Lower leg skin (tissue), 3 donors: ENCODE results near the gene ROBO1.

ENCODE experiments used
- POLR2A ChIP-seq, 2 donors: fragments of 450-650 bp; IDR thresholded peaks; one replicate each; pipeline ENCODE4 v1.6.1; 2016 to 2017; ENCODE audit warnings: antibody characterized with exemption in 2 of 2, mild to moderate bottlenecking in 1 of 2, moderate library complexity in 1 of 2
- TF ChIP-seq, protein P1 (sequence below), 3 donors: fragments of 450-650 bp; IDR thresholded peaks; one replicate each; pipeline ENCODE4 v1.5.1; 2016; ENCODE audit warnings: antibody characterized with exemption in 3 of 3, mild to moderate bottlenecking in 3 of 3, moderate library complexity in 2 of 3

DNA sequence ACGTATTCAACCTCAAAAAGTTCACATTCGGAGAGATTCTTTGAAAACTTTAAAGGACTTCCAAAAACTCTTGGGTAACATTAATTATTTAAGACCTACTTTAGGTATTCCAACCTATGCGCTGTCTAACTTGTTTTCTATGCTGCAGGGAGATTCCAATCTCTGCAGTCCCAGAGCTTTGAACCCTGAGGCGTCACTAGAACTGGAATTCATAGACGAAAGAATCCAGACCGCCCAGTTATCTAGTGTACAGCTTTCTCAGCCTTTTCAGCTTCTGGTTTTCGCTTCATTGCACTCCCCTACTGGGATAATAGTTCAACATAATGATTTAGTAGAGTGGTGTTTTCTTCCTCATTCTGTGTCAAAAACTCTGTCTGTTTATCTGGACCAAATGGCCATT is 711.3 kb downstream of the ROBO1 start:
- TF ChIP-seq, protein P1, sequence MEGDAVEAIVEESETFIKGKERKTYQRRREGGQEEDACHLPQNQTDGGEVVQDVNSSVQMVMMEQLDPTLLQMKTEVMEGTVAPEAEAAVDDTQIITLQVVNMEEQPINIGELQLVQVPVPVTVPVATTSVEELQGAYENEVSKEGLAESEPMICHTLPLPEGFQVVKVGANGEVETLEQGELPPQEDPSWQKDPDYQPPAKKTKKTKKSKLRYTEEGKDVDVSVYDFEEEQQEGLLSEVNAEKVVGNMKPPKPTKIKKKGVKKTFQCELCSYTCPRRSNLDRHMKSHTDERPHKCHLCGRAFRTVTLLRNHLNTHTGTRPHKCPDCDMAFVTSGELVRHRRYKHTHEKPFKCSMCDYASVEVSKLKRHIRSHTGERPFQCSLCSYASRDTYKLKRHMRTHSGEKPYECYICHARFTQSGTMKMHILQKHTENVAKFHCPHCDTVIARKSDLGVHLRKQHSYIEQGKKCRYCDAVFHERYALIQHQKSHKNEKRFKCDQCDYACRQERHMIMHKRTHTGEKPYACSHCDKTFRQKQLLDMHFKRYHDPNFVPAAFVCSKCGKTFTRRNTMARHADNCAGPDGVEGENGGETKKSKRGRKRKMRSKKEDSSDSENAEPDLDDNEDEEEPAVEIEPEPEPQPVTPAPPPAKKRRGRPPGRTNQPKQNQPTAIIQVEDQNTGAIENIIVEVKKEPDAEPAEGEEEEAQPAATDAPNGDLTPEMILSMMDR (IDR thresholded peaks at IDR 0.05) = no peak
- TF ChIP-seq POLR2A (IDR thresholded peaks at IDR 0.05) = no peak
